Cerebellar nuclear complex (tissue), 1 donor: ENCODE measurements around the gene ZEB2.

Source experiments
- DNase-seq, 2 experiments: peaks; one replicate each; lab custom pipeline; 2025; lab: John Stamatoyannopoulos, UW

Gene ZEB2

GRCh38 chr2:144421606-144422510 lies 98.1 kb downstream of the ZEB2 start:
- no peak for DNase-seq

- no peak for DNase-seq
Measured at GRCh38 chr2:144419218-144419617, 100.7 kb downstream of the ZEB2 start.

- DNase-seq, result no peak
Measured at GRCh38 chr2:144415386-144415785, 104.5 kb downstream of the ZEB2 start.

- DNase-seq, result no peak
Measured at GRCh38 chr2:144414324-144414845, 105.5 kb downstream of the ZEB2 start.

GRCh38 chr2:144412709-144413108 lies 107.2 kb downstream of the ZEB2 start:
- no peak for DNase-seq

GRCh38 chr2:144411473-144411872 lies 108.4 kb downstream of the ZEB2 start:
- DNase-seq, result no peak

- DNase-seq, result no peak
Measured at GRCh38 chr2:144409241-144409640, 110.7 kb downstream of the ZEB2 start.

GRCh38 chr2:144407262-144407661 lies 112.7 kb downstream of the ZEB2 start:
- DNase-seq, result no peak

- no peak for DNase-seq
Measured at GRCh38 chr2:144405982-144406788, 113.7 kb downstream of the ZEB2 start.

GRCh38 chr2:144405321-144405720 lies 114.6 kb downstream of the ZEB2 start:
- no peak for DNase-seq

GRCh38 chr2:144404586-144405314 lies 115.2 kb downstream of the ZEB2 start:
- no peak for DNase-seq

- no peak for DNase-seq
Measured at GRCh38 chr2:144403933-144404332, 116.0 kb downstream of the ZEB2 start.

- DNase-seq, result no peak
Measured at GRCh38 chr2:144402251-144402650, 117.7 kb downstream of the ZEB2 start.

GRCh38 chr2:144401036-144401435 lies 118.9 kb downstream of the ZEB2 start:
- no peak for DNase-seq

- no peak for DNase-seq
Measured at GRCh38 chr2:144396318-144396717, 123.6 kb downstream of the ZEB2 start.

GRCh38 chr2:144390424-144391020 lies 129.4 kb downstream of the ZEB2 start:
- no peak for DNase-seq

- DNase-seq, result no peak
Measured at GRCh38 chr2:144389930-144390311, 130.0 kb downstream of the ZEB2 start.

GRCh38 chr2:144389151-144389929 lies 130.6 kb downstream of the ZEB2 start:
- no peak for DNase-seq

GRCh38 chr2:144385381-144385780 lies 134.5 kb downstream of the ZEB2 start:
- DNase-seq, result no peak

- no peak for DNase-seq
Measured at GRCh38 chr2:144383571-144384100, 136.3 kb downstream of the ZEB2 start.

GRCh38 chr2:144382849-144383248 lies 137.1 kb downstream of the ZEB2 start:
- no peak for DNase-seq
